HEK293 (cell line): ENCODE measurements around the gene RABGGTA.
A peak's percentile ranks its signal among the peaks of the same experiment; 100 is the strongest.

Experiments used
- ATF2 ChIP-seq: fragments of 450-650 bp; formaldehyde crosslinking; IDR thresholded peaks from 2 replicates; pipeline ENCODE4 v1.5.1; 2016; ENCODE audit warnings: missing biosample characterization, missing genetic modification characterization, low read depth
- EGR2 ChIP-seq: fragments of 450-650 bp; formaldehyde crosslinking; IDR thresholded peaks from 2 replicates; pipeline ENCODE4 v1.5.1; 2016; ENCODE audit warnings: low read depth, missing biosample characterization, missing genetic modification characterization
- KLF1 ChIP-seq: fragments of 450-650 bp; formaldehyde crosslinking; IDR thresholded peaks from 2 replicates; pipeline ENCODE4 v1.5.1; 2016; ENCODE audit warnings: missing biosample characterization, missing genetic modification characterization
- KLF10 ChIP-seq: fragments of 450-650 bp; IDR thresholded peaks from 2 replicates; pipeline ENCODE4 v1.5.1; 2018; ENCODE audit warnings: missing biosample characterization, mild to moderate bottlenecking, missing genetic modification characterization
- SCRT2 ChIP-seq: fragments of 450-650 bp; formaldehyde crosslinking; IDR thresholded peaks from 2 replicates; pipeline ENCODE4 v1.5.1; 2016; ENCODE audit warnings: missing biosample characterization, missing genetic modification characterization
- SP2 ChIP-seq: fragments of 450-650 bp; formaldehyde crosslinking; IDR thresholded peaks from 2 replicates; pipeline ENCODE4 v1.5.1; 2016; ENCODE audit warnings: missing biosample characterization, missing genetic modification characterization
- SP7 ChIP-seq: fragments of 450-650 bp; formaldehyde crosslinking; IDR thresholded peaks from 2 replicates; pipeline ENCODE4 v1.5.1; 2016; ENCODE audit warnings: missing biosample characterization, missing genetic modification characterization
- ZBTB21 ChIP-seq: fragments of 450-650 bp; formaldehyde crosslinking; IDR thresholded peaks from 2 replicates; pipeline ENCODE4 v1.5.1; 2017; ENCODE audit warnings: missing biosample characterization, missing genetic modification characterization
- ZBTB8A ChIP-seq: fragments of 450-650 bp; formaldehyde crosslinking; IDR thresholded peaks from 2 replicates; pipeline ENCODE4 v1.5.1; 2016; ENCODE audit warnings: missing biosample characterization, missing genetic modification characterization
- ZFP3 ChIP-seq: fragments of 450-650 bp; formaldehyde crosslinking; IDR thresholded peaks from 2 replicates; pipeline ENCODE4 v1.5.1; 2016; ENCODE audit warnings: low read depth, missing biosample characterization, missing genetic modification characterization
- ZIC2 ChIP-seq: fragments of 450-650 bp; formaldehyde crosslinking; IDR thresholded peaks from 2 replicates; pipeline ENCODE4 v1.5.1; 2016; ENCODE audit warnings: missing biosample characterization, missing genetic modification characterization
- ZNF16 ChIP-seq: fragments of 450-650 bp; formaldehyde crosslinking; IDR thresholded peaks from 2 replicates; pipeline ENCODE4 v1.5.1; 2016; ENCODE audit warnings: low read depth, missing biosample characterization, missing genetic modification characterization
- ZNF24 ChIP-seq: fragments of 450-650 bp; formaldehyde crosslinking; IDR thresholded peaks from 2 replicates; pipeline ENCODE4 v1.5.1; 2016; ENCODE audit warnings: missing biosample characterization, missing genetic modification characterization
- ZNF248 ChIP-seq: fragments of 450-650 bp; formaldehyde crosslinking; IDR thresholded peaks from 2 replicates; pipeline ENCODE4 v1.5.1; 2017; ENCODE audit warnings: missing biosample characterization, missing genetic modification characterization
- ZNF280C ChIP-seq: fragments of 450-650 bp; formaldehyde crosslinking; IDR thresholded peaks from 2 replicates; pipeline ENCODE4 v1.5.1; 2016; ENCODE audit warnings: missing biosample characterization, missing genetic modification characterization
- ZNF341 ChIP-seq: fragments of 450-650 bp; formaldehyde crosslinking; IDR thresholded peaks from 2 replicates; pipeline ENCODE4; 2016; ENCODE audit warnings: low read depth, missing biosample characterization, missing genetic modification characterization
- ZNF354C ChIP-seq: fragments of 450-650 bp; formaldehyde crosslinking; IDR thresholded peaks from 2 replicates; pipeline ENCODE4 v1.5.1; 2016; ENCODE audit warnings: missing biosample characterization, missing genetic modification characterization, low read depth, borderline replicate concordance
- ZNF391 ChIP-seq: fragments of 450-650 bp; formaldehyde crosslinking; IDR thresholded peaks from 2 replicates; pipeline ENCODE4 v1.5.1; 2016; ENCODE audit warnings: low read depth, missing biosample characterization, missing genetic modification characterization, borderline replicate concordance
- ZNF398 ChIP-seq: fragments of 450-650 bp; formaldehyde crosslinking; IDR thresholded peaks from 2 replicates; pipeline ENCODE4 v1.5.1; 2017; ENCODE audit warnings: missing biosample characterization, missing genetic modification characterization
- ZNF560 ChIP-seq: fragments of 450-650 bp; formaldehyde crosslinking; IDR thresholded peaks from 2 replicates; pipeline ENCODE4 v1.5.1; 2017; ENCODE audit warnings: missing biosample characterization, missing genetic modification characterization, borderline replicate concordance
- ZNF561 ChIP-seq: fragments of 450-650 bp; IDR thresholded peaks from 2 replicates; pipeline ENCODE4 v1.5.1; 2018; ENCODE audit warnings: missing biosample characterization, missing genetic modification characterization, borderline replicate concordance
- ZNF639 ChIP-seq: fragments of 450-650 bp; formaldehyde crosslinking; IDR thresholded peaks from 2 replicates; pipeline ENCODE4 v1.5.1; 2016; ENCODE audit warnings: missing biosample characterization, missing genetic modification characterization
- ZNF658 ChIP-seq: fragments of 450-650 bp; formaldehyde crosslinking; IDR thresholded peaks from 2 replicates; pipeline ENCODE4; 2016; ENCODE audit warnings: missing biosample characterization, missing genetic modification characterization
- ZNF670 ChIP-seq: fragments of 450-650 bp; formaldehyde crosslinking; IDR thresholded peaks from 2 replicates; pipeline ENCODE4 v1.5.1; 2016; ENCODE audit warnings: missing biosample characterization, missing genetic modification characterization, low read depth
- ZNF830 ChIP-seq: fragments of 450-650 bp; IDR thresholded peaks from 2 replicates; pipeline ENCODE4 v1.5.0; 2018; ENCODE audit warnings: missing biosample characterization, missing genetic modification characterization, low read depth, mild to moderate bottlenecking, moderate library complexity
- ZSCAN18 ChIP-seq: fragments of 450-650 bp; formaldehyde crosslinking; IDR thresholded peaks from 2 replicates; pipeline ENCODE4 v1.5.1; 2016; ENCODE audit warnings: missing biosample characterization, missing genetic modification characterization
- TF ChIP-seq, protein P1 (sequence below): fragments of 450-650 bp; formaldehyde crosslinking; IDR thresholded peaks from 2 replicates; pipeline ENCODE4 v1.5.1; 2016; ENCODE audit warnings: missing biosample characterization, missing genetic modification characterization
- TF ChIP-seq, protein P2 (sequence below): fragments of 450-650 bp; formaldehyde crosslinking; IDR thresholded peaks from 2 replicates; pipeline ENCODE4 v1.5.1; 2016; ENCODE audit warnings: missing biosample characterization, missing genetic modification characterization

The RABGGTA gene

DNA sequence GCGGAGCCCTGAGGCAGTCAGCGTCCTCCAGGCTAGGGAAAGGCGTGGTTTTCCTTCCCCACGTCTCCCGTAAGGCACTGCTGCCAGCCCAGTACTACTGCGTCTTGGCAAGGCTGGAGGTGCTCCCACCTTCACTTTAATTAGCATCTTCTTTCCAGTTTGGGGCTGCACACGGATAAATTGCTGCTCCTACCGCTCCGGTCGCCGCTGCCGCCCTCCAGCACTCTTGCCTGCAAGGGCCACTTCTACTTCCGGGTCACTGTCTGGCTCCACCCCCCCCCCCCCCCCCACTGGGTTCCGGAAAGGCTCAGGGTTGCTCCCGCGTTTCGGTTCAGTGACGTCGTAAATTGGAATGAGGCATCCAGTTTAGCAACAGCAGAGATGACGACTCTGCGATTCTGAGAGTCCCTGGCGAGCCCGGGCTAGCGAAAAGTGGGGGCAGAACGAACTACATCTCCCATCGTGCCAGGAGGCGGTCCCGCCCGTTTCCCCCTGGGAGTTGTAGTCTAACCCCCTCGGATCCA is 39.2 kb downstream of the RABGGTA start, which contains the start of gene NEDD8 (continued):
- TF ChIP-seq EGR2: no peak
- TF ChIP-seq, protein P1, sequence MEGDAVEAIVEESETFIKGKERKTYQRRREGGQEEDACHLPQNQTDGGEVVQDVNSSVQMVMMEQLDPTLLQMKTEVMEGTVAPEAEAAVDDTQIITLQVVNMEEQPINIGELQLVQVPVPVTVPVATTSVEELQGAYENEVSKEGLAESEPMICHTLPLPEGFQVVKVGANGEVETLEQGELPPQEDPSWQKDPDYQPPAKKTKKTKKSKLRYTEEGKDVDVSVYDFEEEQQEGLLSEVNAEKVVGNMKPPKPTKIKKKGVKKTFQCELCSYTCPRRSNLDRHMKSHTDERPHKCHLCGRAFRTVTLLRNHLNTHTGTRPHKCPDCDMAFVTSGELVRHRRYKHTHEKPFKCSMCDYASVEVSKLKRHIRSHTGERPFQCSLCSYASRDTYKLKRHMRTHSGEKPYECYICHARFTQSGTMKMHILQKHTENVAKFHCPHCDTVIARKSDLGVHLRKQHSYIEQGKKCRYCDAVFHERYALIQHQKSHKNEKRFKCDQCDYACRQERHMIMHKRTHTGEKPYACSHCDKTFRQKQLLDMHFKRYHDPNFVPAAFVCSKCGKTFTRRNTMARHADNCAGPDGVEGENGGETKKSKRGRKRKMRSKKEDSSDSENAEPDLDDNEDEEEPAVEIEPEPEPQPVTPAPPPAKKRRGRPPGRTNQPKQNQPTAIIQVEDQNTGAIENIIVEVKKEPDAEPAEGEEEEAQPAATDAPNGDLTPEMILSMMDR: no peak
- TF ChIP-seq ZIC2 (tag by site-specific recombination): 0 out of 2 replicates have a peak, but pooled peaks have one; percentile 14
- 0 out of 2 replicates have a peak, but pooled peaks have one; percentile 9 for TF ChIP-seq KLF10 (tag by site-specific recombination)
- TF ChIP-seq ZNF248: no peak
- peak; percentile 50 for TF ChIP-seq SP7 (tag by site-specific recombination)
- TF ChIP-seq KLF1 (tag by site-specific recombination): no peak
- TF ChIP-seq ZBTB8A (tag by site-specific recombination): peak; percentile 42; the same call in 1 of the 2 replicates
- no peak for TF ChIP-seq ZFP3 (tag by site-specific recombination)
- no peak for TF ChIP-seq ZNF830 (tag by site-specific recombination)
- TF ChIP-seq ZBTB21 (tag by site-specific recombination): peak; percentile 97
- TF ChIP-seq ZNF280C (tag by site-specific recombination): no peak
- TF ChIP-seq, protein P2, sequence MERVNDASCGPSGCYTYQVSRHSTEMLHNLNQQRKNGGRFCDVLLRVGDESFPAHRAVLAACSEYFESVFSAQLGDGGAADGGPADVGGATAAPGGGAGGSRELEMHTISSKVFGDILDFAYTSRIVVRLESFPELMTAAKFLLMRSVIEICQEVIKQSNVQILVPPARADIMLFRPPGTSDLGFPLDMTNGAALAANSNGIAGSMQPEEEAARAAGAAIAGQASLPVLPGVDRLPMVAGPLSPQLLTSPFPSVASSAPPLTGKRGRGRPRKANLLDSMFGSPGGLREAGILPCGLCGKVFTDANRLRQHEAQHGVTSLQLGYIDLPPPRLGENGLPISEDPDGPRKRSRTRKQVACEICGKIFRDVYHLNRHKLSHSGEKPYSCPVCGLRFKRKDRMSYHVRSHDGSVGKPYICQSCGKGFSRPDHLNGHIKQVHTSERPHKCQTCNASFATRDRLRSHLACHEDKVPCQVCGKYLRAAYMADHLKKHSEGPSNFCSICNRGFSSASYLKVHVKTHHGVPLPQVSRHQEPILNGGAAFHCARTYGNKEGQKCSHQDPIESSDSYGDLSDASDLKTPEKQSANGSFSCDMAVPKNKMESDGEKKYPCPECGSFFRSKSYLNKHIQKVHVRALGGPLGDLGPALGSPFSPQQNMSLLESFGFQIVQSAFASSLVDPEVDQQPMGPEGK (tag by site-specific recombination): peak; percentile 53
- no peak for TF ChIP-seq SCRT2 (tag by site-specific recombination)
- TF ChIP-seq ZNF658 (tag by site-specific recombination): no peak
- peak; percentile 62 for TF ChIP-seq SP2 (tag by site-specific recombination)
- no peak for TF ChIP-seq ZNF16
- TF ChIP-seq ZNF341 (tag by site-specific recombination): no peak; the same call in 1 of the 2 replicates
- TF ChIP-seq ATF2: peak; percentile 83
- TF ChIP-seq ZSCAN18 (tag by site-specific recombination): no peak
- no peak for TF ChIP-seq ZNF391 (tag by site-specific recombination)
- TF ChIP-seq ZNF398 (tag by site-specific recombination): 0 out of 2 replicates have a peak, but pooled peaks have one; percentile 8
- peak; percentile 69; the same call in 1 of the 2 replicates for TF ChIP-seq ZNF639 (tag by site-specific recombination)
- no peak for TF ChIP-seq ZNF670 (tag by site-specific recombination)
- TF ChIP-seq ZNF354C (tag by site-specific recombination): no peak
- 0 out of 2 replicates have a peak, but pooled peaks have one; percentile 58 for TF ChIP-seq ZNF24 (tag by site-specific recombination)
- TF ChIP-seq ZNF561: no peak
- TF ChIP-seq ZNF560 (tag by site-specific recombination): no peak
